GM21619 (cell line): ENCODE data around the gene SAP30.

Experiments
- ATAC-seq: cut with Tn5 transposase; IDR thresholded peaks from one replicate; pipeline ENCODE4 v1.9.1; 2021; ENCODE audit not compliant: unreplicated experiment

The SAP30 gene

DNA sequence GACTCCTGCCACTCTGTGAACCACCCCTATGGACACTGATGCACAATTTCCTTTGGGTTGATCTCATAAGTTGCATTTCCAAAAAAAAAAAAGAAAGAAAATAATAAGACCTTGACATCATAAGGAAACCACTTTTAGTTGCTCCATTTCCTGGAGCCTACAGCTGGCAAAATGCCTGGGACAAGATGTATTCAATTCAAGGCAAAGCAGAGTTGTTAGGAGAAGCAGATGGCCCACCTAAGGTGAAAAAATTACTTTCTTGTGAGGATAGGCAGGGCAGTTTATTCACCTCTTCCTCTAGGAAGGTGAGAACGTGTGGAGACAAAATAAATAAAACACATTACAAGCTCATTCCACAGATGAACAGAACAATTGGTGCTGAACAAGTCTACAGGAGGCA lies 42.3 kb downstream of the SAP30 start:
- ATAC-seq = no peak

DNA sequence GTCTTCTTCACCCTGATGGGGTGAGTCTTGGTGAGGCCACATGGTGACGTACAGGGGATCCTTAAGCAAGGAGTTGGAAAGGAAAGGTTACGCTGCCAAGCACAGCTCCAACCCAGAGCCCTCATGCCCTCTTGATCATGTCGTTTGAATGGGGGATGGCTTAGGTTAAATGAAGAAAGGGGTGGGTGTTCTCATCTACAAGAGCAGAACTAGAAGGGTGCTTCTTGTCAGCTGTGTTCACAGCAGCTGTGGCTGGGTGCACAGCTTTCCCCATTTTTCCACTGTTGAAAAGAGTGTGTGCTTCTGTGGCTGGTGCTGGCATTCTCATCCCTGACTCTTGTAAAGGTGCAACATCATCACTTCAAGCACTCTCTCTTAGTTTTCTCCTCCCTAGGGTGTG lies 43.7 kb downstream of the SAP30 start:
- no peak for ATAC-seq

DNA sequence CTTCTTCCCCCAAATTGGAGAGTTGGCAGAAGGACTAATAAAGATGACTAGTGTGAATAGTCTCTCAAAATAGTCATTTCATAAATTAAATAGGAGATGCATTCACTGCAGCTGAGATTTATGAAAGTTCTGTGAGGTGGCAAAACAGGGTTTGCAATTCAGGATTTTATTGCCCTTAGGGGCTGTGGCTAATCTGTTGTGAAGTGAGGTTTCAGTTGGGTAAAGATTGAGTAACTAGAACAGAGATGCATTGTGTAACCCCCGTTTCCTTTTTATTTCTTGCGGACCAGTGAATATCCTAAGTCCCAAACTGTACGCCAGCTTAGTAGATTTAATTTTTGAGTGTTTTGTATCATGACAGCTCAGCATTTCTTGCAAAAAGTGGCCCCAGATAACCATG lies 44.3 kb downstream of the SAP30 start:
- ATAC-seq = no peak

DNA sequence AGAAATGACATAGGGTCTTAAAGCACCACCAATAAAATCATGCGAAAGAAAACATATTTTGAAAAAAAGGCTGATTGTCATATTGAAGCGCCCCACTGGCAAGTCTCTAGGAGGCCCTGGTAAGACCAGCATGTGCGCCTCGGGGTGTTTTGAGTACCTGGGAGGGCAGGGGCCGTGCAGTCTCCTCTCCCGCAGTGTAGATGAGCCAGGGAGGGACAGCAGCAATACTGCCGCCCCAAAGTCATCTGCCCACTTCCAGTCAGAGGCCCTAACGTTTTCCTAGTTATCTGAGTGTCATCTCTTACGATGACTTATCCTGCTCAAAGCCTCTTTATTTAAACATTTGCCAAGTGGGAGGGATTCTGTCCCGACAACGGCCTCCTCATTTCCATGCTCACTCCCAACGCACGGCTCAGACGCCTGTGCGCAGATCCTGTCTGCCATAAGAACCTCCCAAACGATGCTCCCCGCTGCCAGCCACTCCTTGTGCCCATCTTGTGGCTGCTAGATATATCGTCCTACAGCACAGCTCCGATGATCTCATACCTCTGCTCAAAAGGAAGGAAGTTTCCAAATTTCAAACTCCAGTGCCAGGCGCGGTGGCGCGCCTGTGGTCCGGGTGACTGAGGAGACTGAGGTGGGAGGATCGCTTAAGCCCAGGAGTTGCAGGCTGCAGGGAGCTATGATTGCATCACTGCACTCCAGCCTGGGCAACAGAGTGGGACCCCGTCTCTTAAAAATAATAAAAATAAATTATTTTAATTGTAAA lies 45.3 kb downstream of the SAP30 start:
- ATAC-seq = no peak

DNA sequence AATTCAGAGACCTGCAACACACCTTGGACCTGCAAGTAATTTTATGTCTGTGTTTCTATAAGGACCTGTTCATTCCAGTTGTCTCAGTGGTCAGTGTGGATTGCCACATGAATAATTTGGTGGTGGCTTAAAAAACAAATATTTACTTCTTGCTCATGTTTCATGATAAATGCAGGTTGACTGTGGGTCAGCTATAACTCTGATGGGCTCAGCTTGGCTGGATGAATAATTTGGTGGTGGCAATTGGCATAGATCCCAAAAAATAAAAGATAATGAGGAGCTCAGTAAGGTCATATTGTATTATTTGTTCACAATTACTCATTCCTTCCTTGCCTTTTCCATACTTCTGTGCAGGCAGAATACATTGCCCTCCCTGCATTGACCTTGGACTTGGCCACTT lies 47.1 kb downstream of the SAP30 start:
- no peak for ATAC-seq

DNA sequence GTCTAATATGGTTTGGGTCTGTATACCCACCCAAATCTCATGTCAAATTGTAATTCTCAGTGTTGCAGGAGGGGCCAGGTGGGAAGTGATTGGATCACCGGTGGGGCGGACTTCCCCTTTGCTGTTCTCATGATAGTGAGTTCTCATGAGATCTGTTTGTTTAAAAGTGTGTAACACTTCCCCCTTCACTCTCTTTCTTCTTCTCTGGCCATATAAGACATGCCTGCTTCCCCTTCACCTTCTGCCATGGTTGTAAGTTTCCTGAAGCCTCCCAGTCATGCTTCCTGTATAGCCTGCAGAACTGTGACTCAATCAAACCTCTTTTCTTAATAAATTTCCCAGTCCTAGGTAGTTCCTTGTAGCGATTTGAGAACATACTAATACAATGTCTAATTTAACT lies 47.9 kb downstream of the SAP30 start:
- no peak for ATAC-seq

DNA sequence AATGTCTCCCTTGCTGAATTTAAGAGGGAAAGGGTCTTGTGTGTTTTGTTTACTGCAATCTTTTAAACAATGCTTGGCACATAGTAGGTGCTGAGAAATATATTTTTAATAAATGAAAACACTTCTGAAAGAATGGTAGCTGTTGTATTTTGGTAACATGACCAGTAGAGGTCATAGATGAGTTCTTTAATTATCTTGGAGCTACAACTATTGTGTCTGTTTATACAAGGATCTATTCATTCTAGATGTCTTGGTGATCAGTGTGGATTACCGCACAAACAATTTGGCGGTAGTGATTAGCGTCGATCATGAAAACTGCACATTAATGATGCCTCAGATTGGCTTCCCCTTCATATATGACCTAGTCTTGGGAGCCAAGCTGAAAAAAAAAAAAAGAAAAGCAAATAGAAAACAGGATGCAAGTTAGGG lies 49.6 kb downstream of the SAP30 start:
- ATAC-seq = peak; percentile 40

DNA sequence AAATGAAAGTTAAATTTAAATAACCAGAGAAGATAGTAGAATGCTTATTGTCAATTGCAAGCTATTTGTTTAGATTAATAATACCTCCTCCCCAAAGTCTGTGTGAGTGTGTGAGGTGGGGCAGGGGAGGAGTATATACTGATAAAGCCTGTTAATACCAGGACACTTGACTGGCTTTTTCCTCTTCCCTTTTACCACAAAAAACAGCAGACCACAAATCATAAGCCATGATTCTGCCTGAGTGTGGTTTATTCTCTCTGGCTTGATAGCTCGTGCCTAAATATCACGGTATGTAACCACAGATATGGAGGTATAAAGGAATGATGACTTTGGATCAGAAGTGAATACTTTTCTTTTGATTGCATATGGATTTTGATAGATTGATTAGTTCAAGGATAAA lies 50.0 kb downstream of the SAP30 start:
- no peak for ATAC-seq

DNA sequence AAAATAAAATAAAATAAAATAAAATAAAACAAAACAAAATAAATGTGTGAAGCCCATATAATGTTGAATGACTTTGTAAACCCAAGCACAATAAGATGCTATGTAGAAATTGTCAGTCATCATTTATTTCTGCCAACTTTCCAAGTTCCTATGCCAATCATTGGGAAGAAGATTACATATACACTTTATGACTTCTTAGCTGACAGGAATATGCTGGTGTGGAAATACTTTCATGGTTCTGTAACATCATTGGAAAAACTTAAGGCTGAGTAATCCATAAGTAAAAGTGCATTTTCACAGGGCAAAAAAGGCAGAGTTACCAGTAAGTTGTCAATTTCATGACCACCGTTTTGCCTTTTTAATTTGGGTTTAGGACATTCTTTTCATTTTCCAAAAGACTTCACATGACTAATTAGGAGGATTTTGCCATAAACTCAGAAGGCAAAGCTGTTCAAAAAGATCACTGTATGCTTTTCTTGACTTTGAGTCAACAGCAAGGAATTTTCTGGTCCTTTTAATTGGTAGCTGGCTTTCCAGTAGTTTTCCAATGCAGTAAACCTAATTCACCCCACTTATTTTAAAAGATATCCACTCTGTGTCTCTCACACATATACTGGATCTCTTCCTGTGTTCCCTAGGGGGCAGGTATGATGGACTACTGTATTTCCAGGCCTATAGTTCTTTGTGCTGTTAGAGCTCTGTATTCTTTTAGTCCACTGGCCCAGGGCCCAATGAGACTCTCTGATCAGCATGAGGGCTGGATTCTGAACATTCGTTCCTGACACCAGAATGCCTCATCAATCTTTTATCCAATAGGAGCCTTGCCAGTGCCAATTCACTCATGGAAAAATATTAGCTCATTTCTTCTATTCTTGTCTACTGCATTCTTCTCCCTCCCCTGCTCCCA lies 54.4 kb downstream of the SAP30 start:
- no peak for ATAC-seq

DNA sequence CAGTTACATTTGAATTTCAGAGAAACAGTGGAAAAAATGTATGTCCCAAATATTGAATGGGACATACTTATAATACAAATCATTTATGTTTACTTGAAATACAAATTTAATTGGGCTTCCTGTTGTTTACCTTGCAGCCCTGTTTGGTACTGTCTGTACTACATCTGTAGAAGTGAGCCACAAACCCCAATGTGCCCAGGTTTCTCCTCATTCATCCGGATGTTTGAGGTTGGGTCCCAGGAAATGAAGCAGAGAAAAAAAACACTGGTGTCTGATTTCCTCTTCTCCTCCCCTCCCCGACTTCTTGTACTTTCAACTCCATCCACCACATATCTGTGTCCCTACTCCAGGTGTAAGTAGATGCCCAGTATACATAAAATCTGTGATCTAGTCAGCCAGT lies 55.3 kb downstream of the SAP30 start:
- ATAC-seq = no peak
